Measurements from ENCODE around the gene TRAIP. TPM values are rescaled to one million over a fixed set of nuclear protein-coding genes. Genes with fewer than 3 reads are reported as not detected.
A peak's percentile ranks its signal among the peaks of the same experiment; 100 is the strongest.

Gene TRAIP
- total and polyA plus RNA-seq, 2 donors (not counting 1 experiment from before 2014, with no cell fraction given) = 2.0 to 2.5 TPM

GRCh38 chr3:49804141-49805041 is 52.0 kb downstream of the TRAIP start:
- no peak overlapping the region for H3K9ac ChIP-seq (ENCODE audit: insufficient read depth, low read length)
- DNase-seq (ENCODE audit: low read depth in 2 of 2) = no peak
- peaks cover 29% of the 10 kb centered on the region for H3K4me1 ChIP-seq (ENCODE audit: control insufficient read depth, extremely low read depth, insufficient read depth, low read length)
- H3K4me2 ChIP-seq (ENCODE audit: extremely low read depth, insufficient read depth, low read length) = peak overlapping the region; percentile 93
- TF ChIP-seq CTCF (conservative IDR thresholded peaks at IDR 0.05 in 1 of 2, IDR thresholded peaks at IDR 0.05 in 1 of 2; ENCODE audit: low read depth in 1 of 2, low read length in 2 of 2) = no peak
- no peak for TF ChIP-seq EZH2 (IDR thresholded peaks at IDR 0.05; ENCODE audit: low read length, missing control alignments)
- no peaks in the 10 kb centered on the region for H3K36me3 ChIP-seq (ENCODE audit: control insufficient read depth, insufficient read depth, low read length)
- H3K27ac ChIP-seq (ENCODE audit: insufficient read depth, low read length) = peak overlapping the region; percentile 34
- no peaks in the 10 kb centered on the region for H3K9me3 ChIP-seq (ENCODE audit: control insufficient read depth, insufficient read depth, low read depth, low read length)
- no peak overlapping the region for H2AFZ ChIP-seq (ENCODE audit: low read length)
- H4K20me1 ChIP-seq (ENCODE audit: control insufficient read depth, extremely low read depth, insufficient read depth, low read length) = no peaks in the 10 kb centered on the region
- no peaks in the 10 kb centered on the region for H3K79me2 ChIP-seq (ENCODE audit: control insufficient read depth, insufficient read depth, low read length)
- peak overlapping the region; percentile 54 to 87 (median 74) for H3K4me3 ChIP-seq (replicated peaks in 1 of 4; ENCODE audit: control extremely low read depth in 1 of 4, insufficient read depth in 1 of 4, low read depth in 3 of 4, low read length in 4 of 4)
- no peaks in the 10 kb centered on the region for H3K27me3 ChIP-seq (ENCODE audit: control insufficient read depth, insufficient read depth, low read length)

- peak overlapping the region; percentile 54 to 87 (median 74) for H3K4me3 ChIP-seq (replicated peaks in 1 of 4; ENCODE audit: control extremely low read depth in 1 of 4, insufficient read depth in 1 of 4, low read depth in 3 of 4, low read length in 4 of 4)
- peak in 1 of 2 donors; percentile 47 for DNase-seq (ENCODE audit: low read depth in 2 of 2)
- no peaks in the 10 kb centered on the region for H3K9me3 ChIP-seq (ENCODE audit: control insufficient read depth, insufficient read depth, low read depth, low read length)
- no peaks in the 10 kb centered on the region for H3K36me3 ChIP-seq (ENCODE audit: control insufficient read depth, insufficient read depth, low read length)
- peak overlapping the region; percentile 81 for H3K9ac ChIP-seq (ENCODE audit: insufficient read depth, low read length)
- peak overlapping the region; percentile 93 for H3K4me2 ChIP-seq (ENCODE audit: extremely low read depth, insufficient read depth, low read length)
- H3K27ac ChIP-seq (ENCODE audit: insufficient read depth, low read length) = peak overlapping the region; percentile 75
- H3K4me1 ChIP-seq (ENCODE audit: control insufficient read depth, extremely low read depth, insufficient read depth, low read length) = peaks cover 32% of the 10 kb centered on the region
- no peaks in the 10 kb centered on the region for H4K20me1 ChIP-seq (ENCODE audit: control insufficient read depth, extremely low read depth, insufficient read depth, low read length)
- H3K27me3 ChIP-seq (ENCODE audit: control insufficient read depth, insufficient read depth, low read length) = no peaks in the 10 kb centered on the region
- H2AFZ ChIP-seq (ENCODE audit: low read length) = peak overlapping the region; percentile 71
- TF ChIP-seq CTCF (conservative IDR thresholded peaks at IDR 0.05 in 1 of 2, IDR thresholded peaks at IDR 0.05 in 1 of 2; ENCODE audit: low read depth in 1 of 2, low read length in 2 of 2) (no peak), EZH2 (IDR thresholded peaks at IDR 0.05; ENCODE audit: low read length, missing control alignments) (no peak)
- H3K79me2 ChIP-seq (ENCODE audit: control insufficient read depth, insufficient read depth, low read length) = no peaks in the 10 kb centered on the region
Measured at GRCh38 chr3:49803465-49804140, 52.8 kb downstream of the TRAIP start.
